Measurements from ENCODE around the gene CACNA2D1.

Gene CACNA2D1

GRCh38 chr7:82443547-82444219 is at the start of gene CACNA2D1:
Gene CACNA2D1, minus strand, starts transcription at chr7:82443777.
- no peak for DNase-seq

- DNase-seq: peak; percentile 12
These were observed 38.0 kb upstream of the CACNA2D1 start for GRCh38 chr7:82481499-82482097.

- DNase-seq: no peak
These were observed 34.3 kb upstream of the CACNA2D1 start for GRCh38 chr7:82477733-82478515.

GRCh38 chr7:82472966-82473365 is 29.4 kb upstream of the CACNA2D1 start:
- DNase-seq: no peak

- DNase-seq: no peak
These were observed 27.9 kb upstream of the CACNA2D1 start for GRCh38 chr7:82471351-82472020.

GRCh38 chr7:82469207-82469606 is 25.6 kb upstream of the CACNA2D1 start:
- DNase-seq: no peak

GRCh38 chr7:82468435-82468834 is 24.9 kb upstream of the CACNA2D1 start:
- no peak for DNase-seq

GRCh38 chr7:82467020-82467419 is 23.4 kb upstream of the CACNA2D1 start:
- no peak for DNase-seq

GRCh38 chr7:82464372-82464771 is 20.8 kb upstream of the CACNA2D1 start:
- DNase-seq: no peak

GRCh38 chr7:82455295-82455694 is 11.7 kb upstream of the CACNA2D1 start:
- DNase-seq: no peak

GRCh38 chr7:82450759-82451158 is 7.2 kb upstream of the CACNA2D1 start:
- DNase-seq: no peak

- DNase-seq: no peak
These were observed 6.3 kb upstream of the CACNA2D1 start for GRCh38 chr7:82449910-82450309.

GRCh38 chr7:82446897-82447296 is 3.3 kb upstream of the CACNA2D1 start:
- DNase-seq: no peak

- DNase-seq: no peak
These were observed 1.7 kb upstream of the CACNA2D1 start for GRCh38 chr7:82445271-82445670.

GRCh38 chr7:82444220-82444909 is 788 bp upstream of the CACNA2D1 start:
- no peak for DNase-seq

- no peak for DNase-seq
These were observed 486 bp downstream of the CACNA2D1 start for GRCh38 chr7:82443036-82443546.

GRCh38 chr7:82442492-82443035 is 1.0 kb downstream of the CACNA2D1 start:
- DNase-seq: no peak

GRCh38 chr7:82441669-82442478 is 1.7 kb downstream of the CACNA2D1 start:
- no peak for DNase-seq

- no peak for DNase-seq
These were observed 5.1 kb downstream of the CACNA2D1 start for GRCh38 chr7:82438521-82438920.

GRCh38 chr7:82435769-82436168 is 7.8 kb downstream of the CACNA2D1 start:
- no peak for DNase-seq

- no peak for DNase-seq
These were observed 9.1 kb downstream of the CACNA2D1 start for GRCh38 chr7:82434275-82435022.
